ENCODE measurements around the gene CNPY3. TPM values are rescaled to one million over a fixed set of nuclear protein-coding genes. Genes with fewer than 3 reads are reported as not detected.

CNPY3 gene
- total and polyA plus RNA-seq, 8 donors = 59.2 to 74.1 (median 66.2) TPM

GRCh38 chr6:42907336-42907735 is 21.9 kb upstream of the CNPY3 start:
- ATAC-seq (peak; percentile 16), DNase-seq (no peak)
- no peak overlapping the region for H3K27ac ChIP-seq
- H3K9me3 ChIP-seq = no peaks in the 10 kb centered on the region
- no peaks in the 10 kb centered on the region for H3K36me3 ChIP-seq
- peaks cover 0 to 15% of the 10 kb centered on the region in 2 donors for H3K27me3 ChIP-seq
- no peak overlapping the region for H3K4me3 ChIP-seq
- peaks cover 0 to 8% of the 10 kb centered on the region in 2 donors for H3K4me1 ChIP-seq
- intact Hi-C loops (cut with DNase I) = loop anchor here in 1 of 2 donors (10.0 kb wide), 1 partner anchor 237 kb away; no protein-coding TSS in a partner anchor
- no peak for TF ChIP-seq CTCF (IDR thresholded peaks at IDR 0.05)

GRCh38 chr6:42909835-42910234 is 19.4 kb upstream of the CNPY3 start:
- TF ChIP-seq CTCF (IDR thresholded peaks at IDR 0.05) = no peak
- Histone ChIP-seq H3K4me3 (no peak overlapping the region), H3K9me3 (no peaks in the 10 kb centered on the region), H3K36me3 (no peaks in the 10 kb centered on the region), H3K27me3 (peaks cover 0 to 22% of the 10 kb centered on the region in 2 donors), H3K27ac (no peak overlapping the region), H3K4me1 (peaks cover 0 to 8% of the 10 kb centered on the region in 2 donors)
- ATAC-seq = no peak
- intact Hi-C loops (cut with DNase I) = loop anchor here in 1 of 2 donors (10.0 kb wide), 1 partner anchor 235 kb away; no protein-coding TSS in a partner anchor
- DNase-seq = no peak

- H3K9me3 ChIP-seq = no peaks in the 10 kb centered on the region
- no peak for DNase-seq
- H3K27ac ChIP-seq = no peak overlapping the region
- ATAC-seq = peak; percentile 50
- no peaks in the 10 kb centered on the region for H3K36me3 ChIP-seq
- H3K27me3 ChIP-seq = peaks cover 0 to 22% of the 10 kb centered on the region in 2 donors
- peaks cover 0 to 8% of the 10 kb centered on the region in 2 donors for H3K4me1 ChIP-seq
- intact Hi-C loops (cut with DNase I) = no loop called here
- peak overlapping the region in 1 of 2 donors; percentile 11 for H3K4me3 ChIP-seq
- no peak for TF ChIP-seq CTCF (IDR thresholded peaks at IDR 0.05)
These were observed 17.9 kb upstream of the CNPY3 start for GRCh38 chr6:42911171-42912021.

GRCh38 chr6:42914546-42914945 is 14.7 kb upstream of the CNPY3 start:
- no peak overlapping the region for H3K27ac ChIP-seq
- TF ChIP-seq CTCF (IDR thresholded peaks at IDR 0.05) = no peak
- no peaks in the 10 kb centered on the region for H3K9me3 ChIP-seq
- DNase-seq (no peak), ATAC-seq (no peak)
- intact Hi-C loops (cut with DNase I) = no loop called here
- no peak overlapping the region for H3K4me3 ChIP-seq
- peaks cover 0 to 8% of the 10 kb centered on the region in 2 donors for H3K4me1 ChIP-seq
- no peaks in the 10 kb centered on the region for H3K36me3 ChIP-seq
- peaks cover 0 to 22% of the 10 kb centered on the region in 2 donors for H3K27me3 ChIP-seq

- H3K27me3 ChIP-seq = peaks cover 0 to 22% of the 10 kb centered on the region in 2 donors
- no peak within 1 kb of the TSS for H3K4me3 ChIP-seq
- intact Hi-C loops (cut with DNase I) = no loop called here
- ATAC-seq (no peak), DNase-seq (no peak)
- H3K27ac ChIP-seq = no peak within 1 kb of the TSS
- H3K4me1 ChIP-seq = peaks cover 0 to 8% of the 10 kb centered on the region in 2 donors
- H3K36me3 ChIP-seq = no peaks in the 10 kb centered on the region
- H3K9me3 ChIP-seq = no peaks in the 10 kb centered on the region
- TF ChIP-seq CTCF (IDR thresholded peaks at IDR 0.05) = no peak
These were observed 13.5 kb upstream of the CNPY3 start, which contains the start of gene PTCRA for GRCh38 chr6:42915732-42916131. Gene PTCRA (plus strand): TSS chr6:42916053. CDS start chr6:42916070, 17 bp downstream.

All from left lung (tissue), 10 donors.